Mesothelial cell of epicardium (in vitro differentiated cells): Measurements from ENCODE around the gene CPTP. TPM values are rescaled to one million over a fixed set of nuclear protein-coding genes. Genes with fewer than 3 reads are reported as not detected.
"Not testable (repeated sequence)": the region's sequence is repeated elsewhere in the genome, so short reads cannot be mapped to it uniquely, and the experiment has no call there.

Source experiments
- DNase-seq, 2 experiments: peaks; one replicate each; pipeline ENCODE4 v3.0.0; 2021; ENCODE audit warnings: low spot score in 2 of 2; ENCODE audit not compliant: unreplicated experiment in 2 of 2
- H3K27ac Mint-ChIP-seq: 2 replicates; pipeline ENCODE4 v1.8.0; 2021; ENCODE audit warnings: mixed read lengths
- H3K27me3 Mint-ChIP-seq: 2 replicates; pipeline ENCODE4 v1.8.0; 2021; ENCODE audit warnings: low read depth, mixed read lengths
- H3K36me3 Mint-ChIP-seq: 2 replicates; pipeline ENCODE4 v1.8.0; 2021; ENCODE audit warnings: mixed read lengths
- H3K4me1 Mint-ChIP-seq: 2 replicates; pipeline ENCODE4 v1.8.0; 2021; ENCODE audit warnings: mixed read lengths
- H3K4me3 Mint-ChIP-seq: 2 replicates; pipeline ENCODE4 v1.8.0; 2021; ENCODE audit warnings: mild to moderate bottlenecking, moderate library complexity, mixed read lengths
- H3K9me3 Mint-ChIP-seq: 2 replicates; pipeline ENCODE4 v1.8.0; 2021; ENCODE audit warnings: mixed read lengths
- total RNA-seq: library from RNA; stranded (reverse); gene quantifications from 3 replicates; pipeline ENCODE4 v1.2.1, GENCODE V29; 2021
- TF ChIP-seq, protein P1 (sequence below): fragments of 200-600 bp; sonication (generic); IDR thresholded peaks from one replicate; pipeline ENCODE4 v1.5.0; 2021; ENCODE audit warnings: antibody characterized with exemption; ENCODE audit not compliant: unreplicated experiment

Gene CPTP
- total RNA-seq, 1 donor from 2014 or later: 17.8 TPM

- H3K27me3 Mint-ChIP-seq: no peaks in the 10 kb centered on the region
- no peak for DNase-seq
- H3K4me3 Mint-ChIP-seq: no peak overlapping the region
- TF ChIP-seq, protein P1, sequence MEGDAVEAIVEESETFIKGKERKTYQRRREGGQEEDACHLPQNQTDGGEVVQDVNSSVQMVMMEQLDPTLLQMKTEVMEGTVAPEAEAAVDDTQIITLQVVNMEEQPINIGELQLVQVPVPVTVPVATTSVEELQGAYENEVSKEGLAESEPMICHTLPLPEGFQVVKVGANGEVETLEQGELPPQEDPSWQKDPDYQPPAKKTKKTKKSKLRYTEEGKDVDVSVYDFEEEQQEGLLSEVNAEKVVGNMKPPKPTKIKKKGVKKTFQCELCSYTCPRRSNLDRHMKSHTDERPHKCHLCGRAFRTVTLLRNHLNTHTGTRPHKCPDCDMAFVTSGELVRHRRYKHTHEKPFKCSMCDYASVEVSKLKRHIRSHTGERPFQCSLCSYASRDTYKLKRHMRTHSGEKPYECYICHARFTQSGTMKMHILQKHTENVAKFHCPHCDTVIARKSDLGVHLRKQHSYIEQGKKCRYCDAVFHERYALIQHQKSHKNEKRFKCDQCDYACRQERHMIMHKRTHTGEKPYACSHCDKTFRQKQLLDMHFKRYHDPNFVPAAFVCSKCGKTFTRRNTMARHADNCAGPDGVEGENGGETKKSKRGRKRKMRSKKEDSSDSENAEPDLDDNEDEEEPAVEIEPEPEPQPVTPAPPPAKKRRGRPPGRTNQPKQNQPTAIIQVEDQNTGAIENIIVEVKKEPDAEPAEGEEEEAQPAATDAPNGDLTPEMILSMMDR: no peak
- no peaks in the 10 kb centered on the region for H3K36me3 Mint-ChIP-seq
- peaks cover 6% of the 10 kb centered on the region for H3K4me1 Mint-ChIP-seq
- H3K27ac Mint-ChIP-seq: no peak overlapping the region
- H3K9me3 Mint-ChIP-seq: no peaks in the 10 kb centered on the region
Observed at GRCh38 chr1:1366699-1367066, 42.1 kb downstream of the CPTP start.

GRCh38 chr1:1367315-1367714 lies 42.7 kb downstream of the CPTP start:
- TF ChIP-seq, protein P1: no peak
- Mint-ChIP-seq H3K4me3 (no peak overlapping the region), H3K27ac (no peak overlapping the region), H3K27me3 (no peaks in the 10 kb centered on the region), H3K36me3 (no peaks in the 10 kb centered on the region), H3K4me1 (peaks cover 2% of the 10 kb centered on the region), H3K9me3 (no peaks in the 10 kb centered on the region)
- DNase-seq: no peak

- DNase-seq, H3K27me3 Mint-ChIP-seq, H3K4me3 Mint-ChIP-seq, H3K9me3 Mint-ChIP-seq, H3K27ac Mint-ChIP-seq, H3K36me3 Mint-ChIP-seq: not testable (repeated sequence)
- peaks cover 11% of the 10 kb centered on the region for H3K4me1 Mint-ChIP-seq
Observed at GRCh38 chr1:1370094-1370493, 45.5 kb downstream of the CPTP start.

- H3K36me3 Mint-ChIP-seq: no peaks in the 10 kb centered on the region
- DNase-seq: no peak
- no peaks in the 10 kb centered on the region for H3K27me3 Mint-ChIP-seq
- no peaks in the 10 kb centered on the region for H3K9me3 Mint-ChIP-seq
- TF ChIP-seq, protein P1: no peak
- H3K4me1 Mint-ChIP-seq: peaks cover 14% of the 10 kb centered on the region
- H3K4me3 Mint-ChIP-seq: no peak overlapping the region
- no peak overlapping the region for H3K27ac Mint-ChIP-seq
Observed at GRCh38 chr1:1370771-1371300, 46.2 kb downstream of the CPTP start.

DNA sequence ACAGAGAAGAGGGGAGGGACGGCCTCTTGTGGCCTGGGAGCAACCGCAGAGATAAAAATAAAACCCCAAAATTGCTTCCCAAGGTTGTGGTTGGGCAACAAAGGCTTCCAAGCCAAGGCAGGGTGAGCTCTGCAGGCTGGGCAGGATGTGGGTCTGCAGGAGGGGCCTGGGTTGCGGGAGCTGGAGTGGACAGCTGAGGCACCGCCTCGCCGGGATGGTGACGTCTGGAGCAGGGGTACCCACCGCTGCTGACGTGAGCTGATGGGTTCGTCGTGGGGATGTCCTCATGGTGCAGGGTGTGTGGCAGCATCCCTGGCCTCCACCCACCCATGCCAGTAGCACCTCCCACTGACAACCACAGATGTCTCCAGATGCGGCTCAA lies 46.8 kb downstream of the CPTP start:
- no peak for DNase-seq
- no peak overlapping the region for H3K4me3 Mint-ChIP-seq
- H3K9me3 Mint-ChIP-seq: no peaks in the 10 kb centered on the region
- H3K27me3 Mint-ChIP-seq: no peaks in the 10 kb centered on the region
- TF ChIP-seq, protein P1: no peak
- no peaks in the 10 kb centered on the region for H3K36me3 Mint-ChIP-seq
- peaks cover 14% of the 10 kb centered on the region for H3K4me1 Mint-ChIP-seq
- no peak overlapping the region for H3K27ac Mint-ChIP-seq

DNA sequence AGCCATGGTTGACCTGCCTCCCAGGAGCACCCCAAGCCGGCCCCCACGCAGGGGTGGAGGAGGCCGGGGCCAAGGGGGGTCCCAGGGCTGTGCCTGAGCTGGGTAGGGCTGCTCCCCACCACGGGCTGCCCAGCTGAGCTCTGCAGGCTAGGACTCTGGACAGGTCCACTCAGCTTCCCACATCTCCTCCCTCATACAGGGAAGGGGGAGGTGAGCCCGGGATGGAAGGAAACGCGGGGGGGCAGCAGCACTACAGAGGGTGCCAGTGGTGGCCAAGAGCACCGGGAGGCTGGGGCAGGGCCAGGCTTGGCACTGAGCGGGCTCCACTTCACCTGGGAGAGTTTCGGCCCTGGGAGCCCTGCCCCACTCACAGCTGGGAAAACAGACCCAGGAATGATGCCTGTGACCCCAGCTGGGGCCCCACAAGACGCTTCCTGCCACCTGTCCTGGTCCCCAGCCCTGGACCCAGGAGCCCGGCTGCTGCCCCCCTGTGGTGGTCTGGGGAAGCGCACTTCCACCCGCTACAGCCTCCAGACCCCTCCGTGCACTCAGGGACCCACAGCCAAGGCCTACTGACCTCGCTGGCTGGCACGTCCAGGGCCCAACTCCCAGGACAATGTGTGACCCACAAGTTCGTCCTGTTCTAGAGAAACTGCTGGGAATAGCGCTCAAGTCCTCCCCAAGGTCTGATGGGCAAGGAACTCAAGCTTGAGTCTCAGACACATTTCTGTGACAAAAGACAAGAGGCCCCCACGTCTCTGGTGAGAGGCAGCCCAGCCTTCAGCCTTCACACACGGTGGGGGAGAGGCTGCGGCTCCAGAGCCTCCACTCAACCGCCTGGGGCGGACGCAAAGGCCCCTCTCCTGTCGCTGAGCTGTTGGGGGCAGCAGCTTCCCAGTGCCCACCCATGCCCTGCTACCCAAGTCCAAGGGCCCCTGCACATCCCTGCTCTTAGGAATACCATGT lies 47.4 kb downstream of the CPTP start:
- H3K9me3 Mint-ChIP-seq: no peaks in the 10 kb centered on the region
- H3K4me3 Mint-ChIP-seq: peak overlapping the region; percentile 83
- peak in 1 of 2 experiments; percentile 88 for DNase-seq
- H3K27me3 Mint-ChIP-seq: no peaks in the 10 kb centered on the region
- TF ChIP-seq, protein P1: peak; percentile 92
- H3K4me1 Mint-ChIP-seq: peaks cover 14% of the 10 kb centered on the region
- no peak overlapping the region for H3K27ac Mint-ChIP-seq
- no peaks in the 10 kb centered on the region for H3K36me3 Mint-ChIP-seq
